Smooth muscle cell (in vitro differentiated cells): ENCODE data around the gene WDR1. TPM values are rescaled to one million over a fixed set of nuclear protein-coding genes. Genes with fewer than 3 reads are reported as not detected.

Source experiments
- DNase-seq: peaks from one replicate; lab custom pipeline; 2025; ENCODE audit not compliant: unreplicated experiment; lab: John Stamatoyannopoulos, UW
- H2AFZ ChIP-seq: fragments of 200-600 bp; sonication (generic); 2 replicates; pipeline ENCODE4 v1.6.0; 2016; ENCODE audit warnings: antibody characterized with exemption, low read depth, mild to moderate bottlenecking
- H3F3A ChIP-seq: fragments of 200-600 bp; sonication (generic); 2 replicates; pipeline ENCODE4 v1.6.0; 2017; ENCODE audit warnings: antibody characterized with exemption, low read depth
- H3K27ac ChIP-seq: fragments of 200-600 bp; sonication (generic); 2 replicates; pipeline ENCODE4 v1.5.1; 2016; ENCODE audit warnings: low read depth, mild to moderate bottlenecking
- H3K27me3 ChIP-seq: fragments of 200-600 bp; sonication (generic); 2 replicates; pipeline ENCODE4 v1.6.1; 2016; ENCODE audit warnings: low read depth, mild to moderate bottlenecking
- H3K36me3 ChIP-seq: fragments of 200-600 bp; sonication (generic); 2 replicates; pipeline ENCODE4 v1.5.1; 2016; ENCODE audit warnings: low read depth
- H3K4me1 ChIP-seq: fragments of 200-600 bp; sonication (generic); 2 replicates; pipeline ENCODE4 v1.5.1; 2016; ENCODE audit warnings: low read depth
- H3K4me2 ChIP-seq: fragments of 200-600 bp; sonication (generic); 2 replicates; pipeline ENCODE4 v1.6.0; 2016; ENCODE audit warnings: mild to moderate bottlenecking
- H3K4me3 ChIP-seq: fragments of 200-600 bp; sonication (generic); 2 replicates; pipeline ENCODE4 v1.5.1; 2016; ENCODE audit warnings: mild to moderate bottlenecking
- H3K79me2 ChIP-seq: fragments of 200-600 bp; sonication (generic); 2 replicates; pipeline ENCODE4 v1.6.0; 2016; ENCODE audit warnings: low read depth, mild to moderate bottlenecking
- H3K9ac ChIP-seq: fragments of 200-600 bp; sonication (generic); 2 replicates; pipeline ENCODE4 v1.6.0; 2016; ENCODE audit warnings: low read depth
- H3K9me3 ChIP-seq: fragments of 200-600 bp; sonication (generic); replicated peaks from 2 replicates; pipeline ENCODE4 v1.5.1; 2016; ENCODE audit warnings: low read depth
- H4K20me1 ChIP-seq: fragments of 200-600 bp; sonication (generic); 2 replicates; pipeline ENCODE4 v1.6.0; 2016; ENCODE audit warnings: low read depth
- WGBS: methylation state at CpG from one replicate; pipeline ENCODE4 v1.1.7; 2016; ENCODE audit warnings: low lambda C conversion rate; 5-methylcytosine and 5-hydroxymethylcytosine counted together
- polyA plus RNA-seq: library from polyadenylated mRNA; unstranded; fragments of >200 nt; fragmentation: Nextera tagmentation; extraction: Ambion mirVana; gene quantifications from 2 replicates; pipeline ENCODE4 v1.2.1, GENCODE V29; 2016
- total RNA-seq: library from RNA; depleted of rRNA; stranded (reverse); fragments of >200 nt; gene quantifications from 2 replicates; pipeline ENCODE4 v1.2.3, GENCODE V29; 2014
- TF ChIP-seq, protein P1 (sequence below): fragments of 200-600 bp; sonication (generic); IDR thresholded peaks from 2 replicates; pipeline ENCODE4 v1.5.1; 2017; ENCODE audit warnings: borderline replicate concordance, mild to moderate bottlenecking, antibody characterized with exemption; ENCODE audit not compliant: insufficient read depth, poor library complexity, severe bottlenecking

The WDR1 gene
- total and polyA plus RNA-seq, 2 experiments from 2014 or later: 259 to 273 TPM

DNA sequence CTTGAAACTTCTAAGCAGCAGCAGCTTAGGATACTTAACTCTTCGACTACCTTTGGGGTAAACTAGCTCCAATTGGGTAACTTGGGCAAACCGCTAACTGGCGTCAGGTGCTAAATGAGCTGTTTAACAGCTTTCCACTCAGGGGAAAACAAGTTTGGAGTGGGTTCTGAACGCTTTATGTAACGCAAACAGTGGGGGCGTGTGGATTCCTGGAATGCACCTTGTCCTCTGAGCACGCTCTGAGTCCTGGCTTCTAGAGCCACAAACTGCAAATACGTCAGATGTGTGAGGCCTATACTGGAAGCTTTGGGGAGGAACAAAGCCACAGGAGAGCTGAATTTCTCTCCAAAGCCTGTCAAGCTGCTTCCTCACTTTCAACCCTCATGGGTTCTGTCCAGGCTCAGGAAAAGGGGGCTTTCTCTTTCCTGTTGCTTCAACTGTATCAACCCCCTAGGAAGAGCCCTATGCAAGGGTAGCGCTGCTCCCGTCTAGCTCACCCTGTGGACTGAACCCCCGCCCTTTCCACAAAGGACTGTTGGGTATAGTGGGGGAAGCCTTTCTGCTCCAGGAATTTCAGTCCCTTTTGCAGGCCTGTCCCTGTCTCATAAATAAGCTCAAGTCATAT is 4.5 kb upstream of the WDR1 start:
- Histone ChIP-seq H3K27me3 (no peaks in the 10 kb centered on the region), H3K9ac (no peak overlapping the region), H3K9me3 (no peaks in the 10 kb centered on the region), H3K4me3 (no peak overlapping the region), H4K20me1 (no peaks in the 10 kb centered on the region), H2AFZ (no peak overlapping the region), H3K27ac (no peak overlapping the region), H3K4me1 (peaks cover 10% of the 10 kb centered on the region), H3K36me3 (no peaks in the 10 kb centered on the region), H3K4me2 (no peak overlapping the region), H3F3A (no peaks in the 10 kb centered on the region), H3K79me2 (peaks cover under 1% of the 10 kb centered on the region)
- no peak for DNase-seq
- WGBS: 80% methylated on average over 11 of the region's 11 CpGs
- TF ChIP-seq, protein P1, sequence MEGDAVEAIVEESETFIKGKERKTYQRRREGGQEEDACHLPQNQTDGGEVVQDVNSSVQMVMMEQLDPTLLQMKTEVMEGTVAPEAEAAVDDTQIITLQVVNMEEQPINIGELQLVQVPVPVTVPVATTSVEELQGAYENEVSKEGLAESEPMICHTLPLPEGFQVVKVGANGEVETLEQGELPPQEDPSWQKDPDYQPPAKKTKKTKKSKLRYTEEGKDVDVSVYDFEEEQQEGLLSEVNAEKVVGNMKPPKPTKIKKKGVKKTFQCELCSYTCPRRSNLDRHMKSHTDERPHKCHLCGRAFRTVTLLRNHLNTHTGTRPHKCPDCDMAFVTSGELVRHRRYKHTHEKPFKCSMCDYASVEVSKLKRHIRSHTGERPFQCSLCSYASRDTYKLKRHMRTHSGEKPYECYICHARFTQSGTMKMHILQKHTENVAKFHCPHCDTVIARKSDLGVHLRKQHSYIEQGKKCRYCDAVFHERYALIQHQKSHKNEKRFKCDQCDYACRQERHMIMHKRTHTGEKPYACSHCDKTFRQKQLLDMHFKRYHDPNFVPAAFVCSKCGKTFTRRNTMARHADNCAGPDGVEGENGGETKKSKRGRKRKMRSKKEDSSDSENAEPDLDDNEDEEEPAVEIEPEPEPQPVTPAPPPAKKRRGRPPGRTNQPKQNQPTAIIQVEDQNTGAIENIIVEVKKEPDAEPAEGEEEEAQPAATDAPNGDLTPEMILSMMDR: no peak

DNA sequence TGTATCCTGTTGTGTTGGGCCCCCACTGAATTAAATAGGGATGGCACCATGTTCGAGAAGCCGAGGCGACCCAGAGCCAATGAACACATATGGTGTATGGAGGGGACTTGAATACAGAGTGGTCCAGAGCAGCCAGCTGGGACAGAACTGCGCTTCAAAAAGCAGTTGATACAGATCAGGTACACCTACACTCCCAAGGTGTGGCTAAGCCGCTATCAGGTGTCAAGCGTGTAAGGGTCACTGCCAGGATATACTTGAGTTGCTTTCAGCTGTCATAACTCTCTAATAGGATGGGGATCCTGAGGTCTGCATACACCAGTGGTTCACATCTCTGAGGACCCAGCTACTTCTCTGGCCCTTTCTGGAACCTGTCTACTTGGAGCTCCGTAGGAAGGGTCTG is 3.2 kb upstream of the WDR1 start:
- Histone ChIP-seq H3K4me1 (peaks cover 20% of the 10 kb centered on the region), H3K79me2 (peaks cover 14% of the 10 kb centered on the region), H4K20me1 (peaks cover 11% of the 10 kb centered on the region), H3K27me3 (no peaks in the 10 kb centered on the region), H2AFZ (no peak overlapping the region), H3K9me3 (no peaks in the 10 kb centered on the region), H3F3A (no peaks in the 10 kb centered on the region), H3K27ac (no peak overlapping the region), H3K4me2 (no peak overlapping the region), H3K36me3 (no peaks in the 10 kb centered on the region), H3K9ac (no peak overlapping the region), H3K4me3 (no peak overlapping the region)
- TF ChIP-seq, protein P1: no peak
- no peak for DNase-seq
- 94% methylated on average over 7 of the region's 7 CpGs for WGBS

DNA sequence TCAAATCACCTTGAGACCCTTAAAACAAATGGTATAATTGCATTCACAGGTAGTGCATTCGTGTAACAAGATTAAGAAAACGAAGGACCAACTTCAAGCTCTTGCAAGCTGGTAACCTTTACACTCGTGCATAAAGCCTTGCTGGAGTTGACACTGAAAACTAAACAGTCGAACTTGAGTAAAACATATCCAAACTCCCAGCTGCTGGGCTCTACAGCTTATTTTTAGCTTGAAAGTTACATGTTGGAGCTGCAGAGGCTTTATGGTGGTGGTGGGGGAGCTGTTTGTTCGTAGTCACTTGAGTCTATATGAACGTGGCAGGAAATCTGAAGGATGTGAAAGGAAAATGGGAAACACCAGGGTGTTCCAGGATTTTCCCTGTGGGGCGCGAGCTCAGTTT is 2.7 kb upstream of the WDR1 start:
- peaks cover 22% of the 10 kb centered on the region for H3K4me1 ChIP-seq
- no peak for DNase-seq

More for the DNA sequence above, 2.7 kb upstream of the WDR1 start:
- Histone ChIP-seq H3K9ac (no peak overlapping the region), H3K79me2 (peaks cover 19% of the 10 kb centered on the region), H3F3A (no peaks in the 10 kb centered on the region), H3K9me3 (no peaks in the 10 kb centered on the region), H3K27me3 (no peaks in the 10 kb centered on the region), H3K36me3 (no peaks in the 10 kb centered on the region), H4K20me1 (peaks cover 16% of the 10 kb centered on the region), H3K4me3 (no peak overlapping the region), H3K27ac (no peak overlapping the region), H3K4me2 (no peak overlapping the region), H2AFZ (no peak overlapping the region)
- TF ChIP-seq, protein P1: no peak
- WGBS: 67% methylated on average over 8 of the region's 8 CpGs
